ENCODE data around the gene CEACAM19. TPM values are rescaled to one million over a fixed set of nuclear protein-coding genes. Genes with fewer than 3 reads are reported as not detected.

Gene CEACAM19
- total and polyA plus RNA-seq, 9 of the 15 experiments (the other 6 are each of a cell fraction or from before 2014, with no cell fraction given) = 0.15 to 0.30 (median 0.23) TPM; not detected in 5

DNA sequence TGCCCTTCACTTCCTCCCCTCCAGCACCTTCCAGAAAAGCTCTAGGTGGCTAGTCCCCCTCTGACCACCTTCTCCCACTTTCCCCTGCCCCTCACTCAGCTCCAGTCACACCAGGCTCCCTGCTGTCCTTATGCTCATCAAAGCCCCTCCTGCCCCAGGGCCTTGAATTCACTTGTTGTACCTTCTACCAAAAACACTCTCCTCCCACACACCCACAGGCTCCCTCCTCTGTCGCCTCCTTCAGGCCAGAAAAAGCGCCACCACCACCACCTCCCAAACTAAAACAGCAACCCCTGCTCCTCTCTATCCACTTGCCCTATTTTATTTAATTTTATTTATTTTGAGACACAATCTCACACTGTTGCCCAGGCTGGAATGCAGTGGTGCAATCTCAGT, 22.9 kb downstream of the CEACAM19 start (continued):
- TF ChIP-seq RERE (CRISPR knock-in tag; IDR thresholded peaks at IDR 0.05; ENCODE audit: borderline replicate concordance) (no peak), ZBTB17 (CRISPR knock-in tag; IDR thresholded peaks at IDR 0.05) (no peak), ZNF445 (CRISPR knock-in tag; IDR thresholded peaks at IDR 0.05; ENCODE audit: low read depth) (no peak), HNRNPH1 (optimal IDR thresholded peaks at IDR 0.05; ENCODE audit: low read depth, low read length) (no peak), ZSCAN29 (IDR thresholded peaks at IDR 0.05) (no peak), SMC3 (conservative IDR thresholded peaks at IDR 0.05; ENCODE audit: insufficient read depth, low read depth, low read length) (0 out of 2 replicates have a peak, but pooled peaks have one; percentile 23), FOXM1 (IDR thresholded peaks at IDR 0.05; ENCODE audit: low read depth) (no peak), FOXM1 (CRISPR knock-in tag; IDR thresholded peaks at IDR 0.05; ENCODE audit: low read depth) (no peak), TCF7 (IDR thresholded peaks at IDR 0.05; ENCODE audit: borderline replicate concordance) (no peak), RCOR1 (IDR thresholded peaks at IDR 0.05; ENCODE audit: borderline replicate concordance in 1 of 2, low read depth in 2 of 2, low read length in 2 of 2) (peak in 1 of 2 experiments; percentile 54; a peak in 2 of 4 replicates), BRD9 (IDR thresholded peaks at IDR 0.05; ENCODE audit: low read depth, partially characterized antibody) (peak; percentile 70), SMAD4 (CRISPR knock-in tag; conservative IDR thresholded peaks at IDR 0.05) (no peak), HLTF (IDR thresholded peaks at IDR 0.05) (0 out of 2 replicates have a peak, but pooled peaks have one; percentile 10), ZHX1 (conservative IDR thresholded peaks at IDR 0.05; ENCODE audit: low read length) (no peak), ZNF644 (tag; IDR thresholded peaks at IDR 0.05; ENCODE audit: low read depth) (no peak), WHSC1 (IDR thresholded peaks at IDR 0.05; ENCODE audit: low read length) (no peak), EP400 (IDR thresholded peaks at IDR 0.05) (no peak), GTF2F1 (IDR thresholded peaks at IDR 0.05; ENCODE audit: low read depth, low read length) (no peak), MBD2 (IDR thresholded peaks at IDR 0.05; ENCODE audit: borderline replicate concordance, low read depth) (no peak), OTX1 (CRISPR knock-in tag; IDR thresholded peaks at IDR 0.05) (no peak)
- TF ChIP-seq, protein P1, sequence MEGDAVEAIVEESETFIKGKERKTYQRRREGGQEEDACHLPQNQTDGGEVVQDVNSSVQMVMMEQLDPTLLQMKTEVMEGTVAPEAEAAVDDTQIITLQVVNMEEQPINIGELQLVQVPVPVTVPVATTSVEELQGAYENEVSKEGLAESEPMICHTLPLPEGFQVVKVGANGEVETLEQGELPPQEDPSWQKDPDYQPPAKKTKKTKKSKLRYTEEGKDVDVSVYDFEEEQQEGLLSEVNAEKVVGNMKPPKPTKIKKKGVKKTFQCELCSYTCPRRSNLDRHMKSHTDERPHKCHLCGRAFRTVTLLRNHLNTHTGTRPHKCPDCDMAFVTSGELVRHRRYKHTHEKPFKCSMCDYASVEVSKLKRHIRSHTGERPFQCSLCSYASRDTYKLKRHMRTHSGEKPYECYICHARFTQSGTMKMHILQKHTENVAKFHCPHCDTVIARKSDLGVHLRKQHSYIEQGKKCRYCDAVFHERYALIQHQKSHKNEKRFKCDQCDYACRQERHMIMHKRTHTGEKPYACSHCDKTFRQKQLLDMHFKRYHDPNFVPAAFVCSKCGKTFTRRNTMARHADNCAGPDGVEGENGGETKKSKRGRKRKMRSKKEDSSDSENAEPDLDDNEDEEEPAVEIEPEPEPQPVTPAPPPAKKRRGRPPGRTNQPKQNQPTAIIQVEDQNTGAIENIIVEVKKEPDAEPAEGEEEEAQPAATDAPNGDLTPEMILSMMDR (IDR thresholded peaks at IDR 0.05 in 2 of 3, conservative IDR thresholded peaks at IDR 0.05 in 1 of 3; ENCODE audit: insufficient read depth in 2 of 3, low read depth in 1 of 3, low read length in 3 of 3) = peak; percentile 71 to 75 (median 71)
